Measurements from ENCODE around the gene SHISAL1. TPM values are rescaled to one million over a fixed set of nuclear protein-coding genes. Genes with fewer than 3 reads are reported as not detected.

Gene SHISAL1
- total RNA-seq, 2 donors from 2014 or later, result 0.42 to 0.95 TPM

DNA sequence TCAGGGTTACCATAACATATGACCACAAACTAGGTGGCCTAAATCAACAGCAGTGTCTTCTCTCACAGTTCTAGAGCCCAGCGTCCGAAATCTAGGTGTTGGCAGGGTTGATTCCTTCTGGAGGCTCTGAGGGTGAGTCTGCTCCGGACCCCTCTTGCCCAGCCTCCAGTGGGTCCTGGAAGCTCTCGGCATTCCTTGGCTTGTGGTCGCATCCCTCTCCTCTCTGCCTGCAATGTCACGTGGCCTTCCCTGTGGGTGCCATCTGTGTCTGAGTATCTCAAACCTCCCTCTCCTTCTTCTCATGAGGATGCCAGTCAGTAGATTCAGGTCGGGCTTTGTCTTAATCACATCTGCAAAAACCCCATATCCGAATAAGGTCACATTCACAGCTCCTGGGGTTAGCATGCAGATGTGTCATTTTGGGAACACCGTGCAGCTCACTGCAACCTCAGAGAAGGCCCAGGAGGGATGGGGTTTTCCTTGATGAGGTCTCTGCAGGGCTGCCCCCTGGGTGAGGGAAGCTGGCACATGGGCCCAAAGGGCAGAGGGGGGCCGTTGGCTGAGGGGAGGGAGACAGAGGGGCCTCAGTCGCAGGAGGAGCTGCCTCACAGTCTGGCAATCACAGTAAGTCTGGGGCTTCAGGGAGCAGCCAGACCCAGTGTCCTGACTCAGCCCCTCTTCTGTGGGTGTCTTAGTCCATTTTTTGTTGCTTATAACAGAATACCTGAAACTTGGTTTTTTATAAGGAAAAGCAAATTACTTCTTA lies 90.9 kb downstream of the SHISAL1 start:
- H3K4me1 Mint-ChIP-seq, result no peaks in the 10 kb centered on the region
- Histone ChIP-seq H3K36me3 (ENCODE audit: control insufficient read depth, insufficient read depth, low read length) (no peaks in the 10 kb centered on the region), H3K27ac (ENCODE audit: low read depth, low read length) (no peak overlapping the region), H3K9ac (ENCODE audit: extremely low read depth, low read length, poor library complexity, severe bottlenecking) (no peak overlapping the region), H3K27me3 (ENCODE audit: control insufficient read depth, insufficient read depth, low read length, poor library complexity, severe bottlenecking) (no peaks in the 10 kb centered on the region), H3K4me3 (ENCODE audit: low read length) (no peak overlapping the region), H3K4me1 (ENCODE audit: control insufficient read depth, insufficient read depth, low read length) (no peaks in the 10 kb centered on the region), H3K9me3 (ENCODE audit: control insufficient read depth, low read length) (no peaks in the 10 kb centered on the region)
- 91 to 95% methylated on average over 9 to 11 of the region's 11 CpGs for WGBS, 2 experiments (ENCODE audit: insufficient coverage in 1 of 2, insufficient read length in 1 of 2)
- H3K27me3 Mint-ChIP-seq (ENCODE audit: insufficient read depth), result peaks cover 5% of the 10 kb centered on the region
- TF ChIP-seq, protein P1, sequence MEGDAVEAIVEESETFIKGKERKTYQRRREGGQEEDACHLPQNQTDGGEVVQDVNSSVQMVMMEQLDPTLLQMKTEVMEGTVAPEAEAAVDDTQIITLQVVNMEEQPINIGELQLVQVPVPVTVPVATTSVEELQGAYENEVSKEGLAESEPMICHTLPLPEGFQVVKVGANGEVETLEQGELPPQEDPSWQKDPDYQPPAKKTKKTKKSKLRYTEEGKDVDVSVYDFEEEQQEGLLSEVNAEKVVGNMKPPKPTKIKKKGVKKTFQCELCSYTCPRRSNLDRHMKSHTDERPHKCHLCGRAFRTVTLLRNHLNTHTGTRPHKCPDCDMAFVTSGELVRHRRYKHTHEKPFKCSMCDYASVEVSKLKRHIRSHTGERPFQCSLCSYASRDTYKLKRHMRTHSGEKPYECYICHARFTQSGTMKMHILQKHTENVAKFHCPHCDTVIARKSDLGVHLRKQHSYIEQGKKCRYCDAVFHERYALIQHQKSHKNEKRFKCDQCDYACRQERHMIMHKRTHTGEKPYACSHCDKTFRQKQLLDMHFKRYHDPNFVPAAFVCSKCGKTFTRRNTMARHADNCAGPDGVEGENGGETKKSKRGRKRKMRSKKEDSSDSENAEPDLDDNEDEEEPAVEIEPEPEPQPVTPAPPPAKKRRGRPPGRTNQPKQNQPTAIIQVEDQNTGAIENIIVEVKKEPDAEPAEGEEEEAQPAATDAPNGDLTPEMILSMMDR (conservative IDR thresholded peaks at IDR 0.05), result no peak
- peak; percentile 20 for DNase-seq
- H3K9me3 Mint-ChIP-seq, result peaks cover 2% of the 10 kb centered on the region
- no peaks in the 10 kb centered on the region for H3K36me3 Mint-ChIP-seq (ENCODE audit: low read depth)
- H3K4me3 Mint-ChIP-seq, result no peak overlapping the region
- H3K27ac Mint-ChIP-seq, result no peak overlapping the region

DNA sequence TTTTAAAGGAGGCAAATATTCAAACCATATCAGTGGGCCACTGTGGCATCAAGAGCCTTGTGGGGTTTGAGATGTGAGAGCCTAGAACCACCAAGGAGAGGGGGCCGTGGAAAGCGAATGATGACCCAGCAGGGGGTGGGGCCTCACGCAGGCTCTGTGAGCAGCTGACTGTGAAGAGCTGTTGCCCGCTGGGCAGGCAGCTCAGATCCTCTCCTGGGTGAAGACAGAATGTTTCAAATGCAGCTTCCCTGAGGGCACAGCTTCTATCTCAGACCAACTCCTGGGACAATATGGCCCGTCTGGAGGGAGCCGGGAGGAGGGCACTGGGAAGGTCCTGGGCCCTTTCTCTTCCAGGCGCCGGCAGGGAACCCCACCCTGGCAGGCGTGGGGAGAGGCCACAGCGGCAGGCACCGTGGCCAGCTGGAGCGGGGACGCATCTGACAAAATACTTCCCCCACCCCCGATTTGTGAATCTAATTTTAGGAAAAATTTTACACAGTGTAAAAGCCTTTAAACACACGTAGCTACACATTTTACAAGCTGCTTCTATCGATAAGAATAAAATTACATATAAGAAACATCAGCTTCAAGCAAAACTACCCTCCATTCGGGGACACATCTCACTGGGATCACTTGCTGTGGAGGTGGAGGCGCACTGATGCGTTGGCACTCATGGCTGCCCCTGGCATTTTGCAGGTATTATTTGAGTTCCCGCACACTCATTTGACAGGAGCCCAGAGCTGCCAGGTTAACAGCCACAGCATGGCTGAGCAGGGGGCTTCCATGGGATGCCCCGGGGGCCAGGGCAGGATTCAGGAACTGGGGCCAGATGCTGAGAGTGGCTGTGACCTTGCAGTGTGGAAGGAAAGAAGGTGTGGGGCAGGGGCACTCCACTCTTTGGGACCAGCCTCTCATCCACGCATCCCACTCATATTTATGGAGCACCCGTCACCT lies 91.7 kb downstream of the SHISAL1 start:
- Mint-ChIP-seq H3K36me3 (ENCODE audit: low read depth) (no peaks in the 10 kb centered on the region), H3K4me1 (no peaks in the 10 kb centered on the region), H3K4me3 (no peak overlapping the region), H3K27me3 (ENCODE audit: insufficient read depth) (peaks cover 5% of the 10 kb centered on the region), H3K9me3 (peaks cover 2% of the 10 kb centered on the region), H3K27ac (no peak overlapping the region)
- Histone ChIP-seq H3K4me1 (ENCODE audit: control insufficient read depth, insufficient read depth, low read length) (no peaks in the 10 kb centered on the region), H3K9ac (ENCODE audit: extremely low read depth, low read length, poor library complexity, severe bottlenecking) (no peak overlapping the region), H3K4me3 (ENCODE audit: low read length) (no peak overlapping the region), H3K36me3 (ENCODE audit: control insufficient read depth, insufficient read depth, low read length) (no peaks in the 10 kb centered on the region), H3K9me3 (ENCODE audit: control insufficient read depth, low read length) (no peaks in the 10 kb centered on the region), H3K27me3 (ENCODE audit: control insufficient read depth, insufficient read depth, low read length, poor library complexity, severe bottlenecking) (no peaks in the 10 kb centered on the region), H3K27ac (ENCODE audit: low read depth, low read length) (no peak overlapping the region)
- WGBS, 2 experiments (ENCODE audit: insufficient coverage in 1 of 2, insufficient read length in 1 of 2), result 84 to 88% methylated on average over 9 to 23 of the region's 23 CpGs
- peak; percentile 31 for DNase-seq
- TF ChIP-seq, protein P1 (conservative IDR thresholded peaks at IDR 0.05), result no peak

DNA sequence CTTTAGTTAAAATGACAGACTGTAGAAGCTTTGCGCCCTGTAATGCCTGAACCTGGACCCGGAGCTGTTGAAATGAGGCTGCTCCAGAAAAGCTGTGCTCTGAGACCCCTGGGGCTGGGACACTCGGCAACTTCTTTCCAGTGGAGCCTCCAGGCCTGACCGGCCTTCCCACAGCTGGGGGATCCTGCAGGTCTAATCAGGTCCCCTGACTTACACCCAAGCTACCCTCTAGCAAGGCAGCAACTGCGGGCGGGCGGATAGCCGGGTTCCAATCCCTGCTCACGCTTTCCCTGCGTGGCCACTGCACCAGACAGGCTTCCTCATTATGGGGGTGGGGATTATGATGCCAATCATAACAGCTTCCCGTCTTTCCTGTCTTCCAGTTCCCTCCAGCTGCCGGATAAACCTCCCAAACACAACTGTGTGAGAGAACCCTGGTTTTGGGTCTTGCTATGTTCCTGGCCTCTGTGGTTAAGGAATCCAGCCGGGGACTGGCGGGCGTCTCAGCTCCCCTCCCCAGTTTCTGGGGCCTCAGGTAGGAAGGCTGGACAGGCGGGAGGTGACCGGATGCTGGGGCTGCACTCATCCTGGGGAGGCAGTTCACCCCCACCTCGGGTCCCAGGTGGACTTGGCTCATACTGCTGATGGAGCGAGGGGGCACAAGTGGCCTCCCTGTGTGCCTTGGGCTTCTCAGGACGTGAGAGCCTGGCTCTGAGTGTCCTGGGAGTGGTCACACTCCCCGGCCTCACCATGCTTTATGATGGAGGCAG lies 93.5 kb downstream of the SHISAL1 start:
- H3K4me1 ChIP-seq (ENCODE audit: control insufficient read depth, insufficient read depth, low read length), result no peaks in the 10 kb centered on the region
- TF ChIP-seq, protein P1 (conservative IDR thresholded peaks at IDR 0.05), result no peak
- 88 to 94% methylated on average over 9 to 21 of the region's 21 CpGs for WGBS, 2 experiments (ENCODE audit: insufficient coverage in 1 of 2, insufficient read length in 1 of 2)
- H3K27me3 Mint-ChIP-seq (ENCODE audit: insufficient read depth), result peaks cover 1% of the 10 kb centered on the region
- peak; percentile 30 for DNase-seq
- no peak overlapping the region for H3K27ac Mint-ChIP-seq
- no peaks in the 10 kb centered on the region for H3K36me3 ChIP-seq (ENCODE audit: control insufficient read depth, insufficient read depth, low read length)
- no peak overlapping the region for H3K4me3 ChIP-seq (ENCODE audit: low read length)
- no peaks in the 10 kb centered on the region for H3K27me3 ChIP-seq (ENCODE audit: control insufficient read depth, insufficient read depth, low read length, poor library complexity, severe bottlenecking)
- H3K9ac ChIP-seq (ENCODE audit: extremely low read depth, low read length, poor library complexity, severe bottlenecking), result no peak overlapping the region
- H3K9me3 Mint-ChIP-seq, result peaks cover 2% of the 10 kb centered on the region
- H3K4me1 Mint-ChIP-seq, result no peaks in the 10 kb centered on the region
- no peak overlapping the region for H3K27ac ChIP-seq (ENCODE audit: low read depth, low read length)
- no peak overlapping the region for H3K4me3 Mint-ChIP-seq
- no peaks in the 10 kb centered on the region for H3K36me3 Mint-ChIP-seq (ENCODE audit: low read depth)
- H3K9me3 ChIP-seq (ENCODE audit: control insufficient read depth, low read length), result no peaks in the 10 kb centered on the region

All from endodermal cell (in vitro differentiated cells).